COLO668 (cell line): Measurements from ENCODE around the gene ACVR1C.

Experiments used
- DNase-seq: peaks from one replicate; lab custom pipeline; 2025; ENCODE audit not compliant: unreplicated experiment; lab: John Stamatoyannopoulos, UW

Gene ACVR1C

DNA sequence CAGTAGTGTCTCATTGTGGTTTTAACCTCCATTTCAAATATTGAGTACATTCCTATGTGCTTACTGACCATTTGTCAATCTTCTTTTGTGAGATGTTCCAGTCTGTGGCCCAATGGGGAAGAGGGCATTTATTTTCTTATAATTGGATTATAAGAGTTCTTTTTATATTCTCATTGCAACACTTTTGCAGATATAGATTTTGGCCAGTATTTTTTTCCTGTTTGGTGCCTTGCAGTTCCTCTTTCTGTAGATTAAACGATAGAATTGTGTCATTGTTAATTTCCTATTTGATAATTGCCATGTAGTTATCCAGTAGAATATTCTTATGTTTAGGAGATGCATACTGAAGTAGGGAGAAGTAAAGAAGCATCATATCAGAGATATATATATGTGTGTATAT, 128.3 kb downstream of the ACVR1C start:
- DNase-seq = no peak

DNA sequence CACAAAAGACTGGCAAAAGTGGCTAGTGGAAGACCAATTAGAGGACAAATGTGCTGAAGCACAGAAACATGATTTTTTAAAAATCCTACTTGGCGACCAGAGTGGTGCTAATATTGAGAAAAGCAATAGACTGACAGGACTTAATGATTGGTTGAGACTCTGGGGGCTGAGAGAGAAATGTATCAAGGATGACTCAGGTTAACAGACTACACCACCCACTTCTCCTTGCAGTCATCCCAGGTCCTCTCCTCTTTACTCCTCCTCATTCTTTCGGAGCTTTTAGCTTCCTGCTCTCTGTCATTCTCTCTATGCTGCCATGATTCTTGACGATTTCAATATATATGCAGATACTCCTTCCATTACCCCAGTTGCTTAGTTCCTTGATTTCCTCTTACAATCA, 130.2 kb downstream of the ACVR1C start:
- no peak for DNase-seq

DNA sequence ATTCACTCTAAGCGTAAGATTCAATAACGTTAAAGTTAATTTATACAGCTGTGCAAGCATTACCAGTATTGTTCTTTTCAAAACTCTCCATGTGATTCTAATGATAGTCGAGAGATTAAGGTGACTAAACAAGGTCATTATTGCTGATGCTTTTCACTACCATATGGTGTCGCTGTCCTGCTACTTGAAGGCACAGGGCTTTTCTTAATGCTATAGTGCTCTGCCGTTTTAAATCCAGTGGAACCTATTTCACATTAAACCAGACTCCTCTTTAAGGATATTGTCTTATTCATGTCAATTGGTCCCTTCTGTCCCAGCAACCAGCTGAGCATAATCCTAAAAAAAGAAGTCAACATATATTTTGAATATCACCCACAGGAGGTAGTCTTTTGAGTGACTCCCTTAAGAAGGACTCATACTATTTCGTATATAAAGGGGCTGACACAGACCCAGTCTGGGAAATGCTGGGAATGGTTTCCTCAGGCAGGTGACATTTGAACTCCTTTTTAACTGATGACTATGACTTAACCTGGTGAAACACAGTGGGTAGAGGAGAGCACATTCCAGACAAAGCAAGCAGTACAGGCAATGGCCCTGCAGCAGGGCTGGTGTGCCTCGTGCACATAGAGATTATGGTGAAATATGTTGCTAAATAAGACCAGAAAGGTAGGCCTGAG, 130.9 kb downstream of the ACVR1C start:
- no peak for DNase-seq

DNA sequence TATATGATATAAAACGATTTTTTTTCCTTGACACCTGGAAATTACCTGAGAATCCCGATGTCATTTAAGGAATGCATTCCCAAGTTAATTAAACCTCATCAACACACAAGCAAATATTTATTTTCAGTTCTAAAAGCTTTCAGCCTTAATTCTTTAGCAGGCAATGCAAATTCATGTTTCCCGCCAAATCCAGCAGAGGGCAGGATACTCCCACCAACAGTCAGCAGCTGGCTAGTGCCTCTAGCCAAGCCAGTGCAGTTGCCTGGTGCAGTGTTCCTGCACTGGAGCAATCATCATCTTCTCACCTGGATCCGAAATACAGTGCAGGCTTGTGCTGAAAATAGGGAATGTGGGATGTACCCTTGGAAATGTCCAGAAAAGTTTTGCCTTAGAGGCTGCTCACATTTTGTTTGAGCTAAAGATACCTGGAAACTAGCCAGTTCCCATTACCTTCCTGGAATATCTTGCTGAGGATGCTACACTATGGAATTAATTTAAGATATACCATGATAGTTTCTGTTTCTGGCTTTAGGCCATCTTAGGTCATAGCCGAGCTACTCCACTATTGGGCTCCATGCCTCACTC, 136.4 kb downstream of the ACVR1C start:
- peak; percentile 57 for DNase-seq

DNA sequence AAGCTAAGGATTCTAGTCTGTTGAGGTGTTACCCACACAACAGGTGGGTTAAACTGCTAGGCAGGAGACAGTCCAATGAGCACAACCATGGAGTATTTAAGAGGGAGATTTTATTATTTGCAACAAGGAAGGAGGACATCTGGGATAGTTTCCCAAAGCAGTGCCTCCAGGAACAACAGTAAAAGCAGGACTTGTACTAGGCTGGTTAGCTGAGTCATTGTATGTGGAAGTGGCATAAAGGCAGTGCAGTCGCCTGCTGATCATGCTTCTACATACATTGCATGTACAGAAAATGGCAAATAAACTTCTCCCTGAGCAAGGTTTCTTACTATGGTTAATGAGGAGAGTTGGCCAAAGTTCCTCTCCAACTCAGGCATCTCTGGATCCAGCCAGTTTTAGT, 138.7 kb downstream of the ACVR1C start:
- no peak for DNase-seq

DNA sequence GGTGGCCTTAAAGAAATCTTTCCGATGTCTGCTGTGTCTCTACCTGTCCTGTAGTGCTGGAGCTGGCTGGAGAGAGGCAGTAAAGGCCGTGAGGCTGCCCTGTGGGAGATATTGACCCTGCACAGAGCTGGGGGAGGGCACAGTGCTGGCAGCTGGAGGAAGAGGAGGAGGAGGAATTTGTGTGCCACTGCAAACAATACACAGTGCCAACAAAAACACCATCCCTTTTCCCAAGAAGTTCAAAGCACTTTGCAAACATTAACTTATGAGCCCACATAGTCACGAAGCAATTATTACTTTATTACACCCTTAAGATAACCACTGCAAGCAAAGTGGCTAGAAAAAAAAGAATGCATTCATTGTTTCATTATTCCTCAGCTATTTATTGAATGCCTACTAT, 139.8 kb downstream of the ACVR1C start:
- no peak for DNase-seq

DNA sequence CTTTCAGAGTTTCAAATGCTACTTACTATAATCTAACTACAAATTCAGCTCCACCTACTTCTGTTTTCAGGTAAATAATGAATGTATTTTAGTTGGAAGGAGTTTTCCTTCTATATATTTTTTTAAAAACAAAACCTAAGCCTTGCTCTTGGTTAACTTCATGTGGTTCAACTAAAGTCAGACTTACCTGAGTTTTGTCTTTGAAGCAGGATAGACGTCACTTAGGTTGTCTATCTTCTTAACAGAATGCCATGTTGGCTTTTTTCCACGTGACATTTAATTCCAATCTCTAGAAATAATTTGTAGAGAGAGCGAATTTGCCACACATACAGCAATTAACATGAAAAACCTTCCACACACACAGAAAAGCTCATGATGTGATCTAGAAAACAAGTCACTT, 140.9 kb downstream of the ACVR1C start:
- DNase-seq = no peak

DNA sequence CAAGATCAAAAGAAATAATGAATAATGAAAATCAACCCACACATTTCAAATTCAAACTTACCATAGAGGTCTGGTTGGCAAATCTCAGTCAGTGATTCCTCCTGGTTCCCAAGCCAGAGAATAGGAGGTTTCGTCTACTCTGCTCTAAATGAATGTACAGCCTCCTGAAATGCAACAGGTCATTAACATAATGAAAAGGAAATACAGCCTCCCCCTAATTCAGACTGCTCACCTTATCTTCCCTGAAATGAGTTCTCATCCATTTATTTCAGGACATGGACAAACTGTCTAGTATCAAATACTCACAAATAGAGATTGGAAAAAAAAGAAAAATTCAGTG, 141.4 kb downstream of the ACVR1C start:
- no peak for DNase-seq

DNA sequence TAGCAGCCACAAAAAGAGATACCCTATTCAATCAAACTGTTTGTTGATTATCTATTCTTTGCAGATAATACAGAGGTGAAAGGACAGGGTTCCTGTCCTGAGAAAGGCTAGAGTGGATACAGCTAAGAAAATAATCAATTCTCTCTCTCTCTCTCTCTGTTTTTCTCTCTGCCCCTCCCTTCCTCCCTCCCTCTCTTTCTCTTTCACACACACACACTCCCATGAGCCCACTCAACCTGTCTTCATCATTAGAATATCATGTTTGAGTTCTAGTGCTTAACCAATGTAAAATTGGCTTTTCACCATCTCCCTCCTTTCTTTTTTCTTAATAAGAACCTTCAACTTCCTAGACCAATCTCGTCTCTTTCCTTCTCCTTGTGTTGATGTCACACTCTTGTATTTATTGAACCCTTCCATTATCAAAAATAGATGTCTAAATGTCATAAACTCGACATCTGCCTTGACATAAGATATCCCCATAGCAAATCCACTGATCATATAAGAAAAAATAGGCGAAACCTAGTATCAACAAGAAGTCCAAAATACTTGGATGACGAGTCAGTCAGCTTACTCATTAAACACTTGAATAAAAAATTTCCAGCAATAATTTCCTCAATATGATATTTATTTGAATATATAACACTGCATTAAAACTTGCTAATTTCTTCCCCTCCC, 141.9 kb downstream of the ACVR1C start:
- DNase-seq = no peak

DNA sequence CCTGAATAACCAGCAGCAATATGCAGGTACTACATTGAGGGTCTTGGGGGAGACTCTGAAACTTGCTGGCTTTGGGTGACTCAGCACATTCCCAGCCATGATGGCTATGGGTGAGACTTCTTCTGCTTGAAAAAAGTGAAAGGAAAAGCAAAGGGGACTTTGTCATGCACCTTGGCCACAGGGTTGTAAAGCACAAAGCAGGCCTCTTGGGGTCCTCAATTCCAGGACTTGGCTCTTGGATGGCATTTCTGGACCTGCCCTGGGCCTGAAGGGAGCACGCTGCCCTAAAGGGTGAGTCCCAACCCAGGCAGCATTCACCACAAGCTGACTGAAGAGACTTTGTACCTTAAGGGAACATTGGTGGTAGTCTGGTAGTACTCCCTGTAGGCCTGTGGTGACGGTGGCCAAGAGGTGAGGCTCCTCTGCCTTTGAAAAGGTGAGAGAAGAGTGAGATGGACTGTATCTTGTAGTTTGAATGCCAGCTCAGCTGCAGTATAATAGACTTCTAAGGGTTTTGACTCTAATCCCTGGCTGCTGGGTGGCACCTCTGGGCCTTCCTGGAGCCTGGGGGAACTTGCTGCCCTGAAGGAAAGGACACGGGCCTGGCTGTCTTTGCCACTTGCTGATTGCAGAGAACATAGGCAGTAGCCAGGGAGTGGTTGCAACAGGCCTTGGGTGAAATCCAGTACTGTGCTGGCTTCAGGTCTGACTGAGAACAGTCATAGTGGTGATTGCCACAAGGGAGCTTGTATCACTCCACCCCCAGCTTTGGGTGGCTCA, 148.3 kb downstream of the ACVR1C start:
- DNase-seq = no peak

DNA sequence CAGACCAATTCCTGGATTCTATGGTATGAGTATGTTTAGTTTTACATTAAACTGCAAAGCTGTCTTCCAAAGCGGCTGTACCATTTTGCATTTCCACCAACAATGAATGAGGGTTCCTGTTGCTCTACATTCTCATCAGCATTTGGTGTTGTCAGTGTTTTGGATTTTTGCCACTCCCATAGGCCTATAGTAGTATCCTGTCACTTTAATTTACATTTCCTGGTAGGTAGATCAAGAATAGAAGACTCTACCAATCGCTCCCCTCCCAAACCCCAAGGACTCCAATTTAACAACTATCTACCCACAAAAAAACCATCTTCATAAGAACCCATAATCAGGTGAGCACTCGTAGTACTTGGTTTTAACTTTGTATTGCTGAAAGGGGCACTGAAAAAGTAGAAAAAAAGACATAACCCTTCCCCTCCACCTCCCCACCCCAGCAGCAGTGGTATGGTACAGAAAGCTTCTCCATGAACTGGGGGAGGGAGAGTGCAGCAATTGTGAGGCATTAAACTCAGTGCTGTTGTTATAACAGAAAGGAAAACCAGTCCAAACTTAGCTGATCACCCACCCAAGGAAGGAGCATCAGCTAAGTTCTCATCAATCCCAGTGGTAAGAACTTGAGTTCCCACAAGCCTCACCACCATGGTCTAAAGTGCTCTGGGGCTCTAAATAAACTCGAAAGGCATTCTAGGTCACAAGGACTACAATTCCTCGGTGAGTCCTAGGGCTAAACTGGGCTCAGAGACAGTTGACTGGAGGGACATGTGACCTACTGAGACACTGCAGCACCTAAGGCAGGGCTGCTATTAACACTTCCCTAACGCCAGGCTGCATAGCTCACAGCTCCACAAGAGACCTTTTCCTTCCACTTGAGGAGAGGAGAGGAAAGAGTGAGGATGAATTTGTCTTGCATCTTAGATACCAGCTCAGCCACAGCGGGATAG, 149.3 kb downstream of the ACVR1C start:
- DNase-seq = no peak

DNA sequence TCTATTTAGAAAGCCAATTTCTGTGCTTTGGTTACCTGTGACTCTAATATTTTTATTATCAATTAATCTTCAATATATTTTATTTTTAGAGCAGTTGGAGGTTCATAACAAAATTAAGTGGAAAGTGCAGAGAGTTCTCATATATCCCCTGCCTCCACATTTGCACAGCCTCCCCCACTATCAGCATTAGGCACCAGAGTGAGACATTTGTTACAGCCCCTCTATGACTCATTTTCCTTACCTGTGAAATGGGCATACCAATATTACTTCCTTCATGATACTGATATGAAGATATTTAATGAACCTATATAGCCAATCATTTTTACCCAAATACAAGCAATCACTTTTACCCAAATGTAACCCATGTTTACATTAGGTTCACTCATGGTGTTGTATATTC, 150.7 kb downstream of the ACVR1C start:
- no peak for DNase-seq

DNA sequence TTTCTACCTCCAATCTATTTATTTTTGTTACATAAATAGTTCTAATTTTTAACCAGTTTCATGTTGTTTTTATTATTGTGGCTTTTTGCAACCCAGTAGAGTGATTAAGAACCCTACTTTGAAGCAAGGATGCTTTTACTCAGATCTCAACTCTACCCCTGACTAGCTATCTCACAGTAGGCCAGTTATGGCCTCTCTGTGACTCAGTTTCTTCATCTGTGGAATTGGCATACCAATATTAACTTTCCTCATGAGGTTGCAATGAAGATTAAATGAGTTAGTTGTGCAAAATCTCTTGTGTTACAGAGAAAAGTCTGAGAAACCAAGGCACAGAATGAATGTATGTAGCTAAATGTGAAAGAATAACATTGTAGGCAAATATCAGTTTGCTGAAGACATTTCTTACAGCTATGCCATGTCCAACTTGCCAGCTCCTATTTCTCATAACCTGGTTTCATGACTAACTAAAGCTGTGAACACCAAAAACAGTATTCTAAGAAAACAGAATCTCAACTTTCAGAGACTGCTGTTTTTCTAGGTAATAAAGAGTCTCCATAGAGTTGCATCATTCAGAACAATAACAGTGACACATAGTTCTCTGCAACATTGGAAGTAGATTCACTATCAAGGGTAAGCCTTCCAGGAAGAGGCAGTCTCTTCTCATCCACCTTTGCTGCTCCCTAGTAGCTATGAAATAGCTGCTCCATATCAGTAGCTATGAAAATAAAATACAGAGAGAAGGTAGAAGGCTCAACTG, 151.5 kb downstream of the ACVR1C start:
- no peak for DNase-seq
